K562 (cell line): ENCODE data around the gene NRN1L. TPM values are rescaled to one million over a fixed set of nuclear protein-coding genes. Genes with fewer than 3 reads are reported as not detected.

Experiments used
- FOXP4 ChIP-seq: sonication (generic); formaldehyde crosslinking; IDR thresholded peaks from 2 replicates; pipeline ENCODE4 v1.8.0; 2022; ENCODE audit warnings: mild to moderate bottlenecking, missing genetic modification reagents, borderline replicate concordance
- HSF4 ChIP-seq: fragments of 250-450 bp; sonication (Bioruptor Pico); IDR thresholded peaks from 2 replicates; pipeline ENCODE4 v2.1.2; 2022; ENCODE audit warnings: mild to moderate bottlenecking, moderate library complexity, borderline replicate concordance
- JUND ChIP-seq, 2 experiments: IDR thresholded peaks; 2 replicates in 1 of 2; 3 replicates in 1 of 2; pipeline ENCODE4 v1.6.1; 2011; ENCODE audit warnings: borderline replicate concordance in 2 of 2, low read depth in 2 of 2, low read length in 2 of 2, improper control_type of control experiment in 1 of 2, missing biosample characterization in 1 of 2, missing genetic modification characterization in 1 of 2, missing genetic modification reagents in 1 of 2
- KAT2B ChIP-seq: IDR thresholded peaks from one replicate; pipeline ENCODE4 v1.6.1; 2012; ENCODE audit warnings: low read depth, mild to moderate bottlenecking, control low read depth, inconsistent platforms, low read length, moderate library complexity
- L3MBTL2 ChIP-seq: fragments of 450-650 bp; IDR thresholded peaks from 2 replicates; pipeline ENCODE4 v1.6.1; 2016; ENCODE audit warnings: mild to moderate bottlenecking, moderate library complexity
- MEIS2 ChIP-seq: fragments of 450-650 bp; IDR thresholded peaks from 2 replicates; pipeline ENCODE4 v1.6.1; 2014; ENCODE audit warnings: mild to moderate bottlenecking; ENCODE audit not compliant: partially characterized antibody
- NCOA4 ChIP-seq: fragments of 450-650 bp; IDR thresholded peaks from 2 replicates; pipeline ENCODE4 v1.6.1; 2018; ENCODE audit warnings: mild to moderate bottlenecking; ENCODE audit not compliant: partially characterized antibody
- SMARCE1 ChIP-seq: fragments of 450-650 bp; IDR thresholded peaks from 2 replicates; pipeline ENCODE4 v1.7.1; 2016; ENCODE audit warnings: mild to moderate bottlenecking
- TAF7 ChIP-seq: fragments of 450-650 bp; IDR thresholded peaks from 2 replicates; pipeline ENCODE4 v1.6.1; 2016; ENCODE audit warnings: missing genetic modification characterization, missing compliant biosample characterization
- TAF9B ChIP-seq: fragments of 450-650 bp; IDR thresholded peaks from 2 replicates; pipeline ENCODE4 v1.6.1; 2018; ENCODE audit warnings: mild to moderate bottlenecking; ENCODE audit not compliant: partially characterized antibody
- ZBTB34 ChIP-seq: fragments of 250-450 bp; sonication (Bioruptor Pico); IDR thresholded peaks from 2 replicates; pipeline ENCODE4 v1.8.0; 2021; ENCODE audit warnings: mild to moderate bottlenecking, moderate library complexity
- ZNF707 ChIP-seq: fragments of 250-450 bp; sonication (Bioruptor Pico); conservative IDR thresholded peaks from 2 replicates; pipeline ENCODE4 v1.8.0; 2022; ENCODE audit warnings: inconsistent platforms, mild to moderate bottlenecking, moderate library complexity
- polyA plus RNA-seq, 8 experiments: library from polyadenylated mRNA; depleted of rRNA in 4 of 8; stranded (reverse) in 5 of 8; unstranded in 3 of 8; fragments of >200 nt; fragmentation: Nextera tagmentation in 2 of 8; fragmentation: Illumina TruSeq in 1 of 8; extraction: Ambion mirVana in 2 of 8; extraction: Trizol in 1 of 8; gene quantifications; 2 replicates each; pipeline versions ENCODE4 v1.2.1 to v1.2.3, GENCODE V29; 2011 to 2014; ENCODE audit warnings: inconsistent platforms in 1 of 8, missing spikeins in 1 of 8
- total RNA-seq, 7 experiments: library from RNA; depleted of rRNA in 6 of 7; stranded (reverse); fragments of >200 nt in 6 of 7; fragmentation: Illumina TruSeq in 2 of 7; extraction: Trizol in 2 of 7; gene quantifications; 2 replicates each; pipeline versions ENCODE4 v1.2.1 to v1.2.3, GENCODE V29; 2011 to 2021; ENCODE audit warnings: low replicate concordance in 1 of 7
- TF ChIP-seq, protein P1 (sequence below): fragments of 250-450 bp; sonication (Bioruptor Pico); IDR thresholded peaks from 2 replicates; pipeline ENCODE4 v1.9.0; 2021; ENCODE audit warnings: mild to moderate bottlenecking
- TF ChIP-seq, protein P2 (sequence below): fragments of 450-650 bp; IDR thresholded peaks from 2 replicates; pipeline ENCODE4 v1.6.1; 2016; ENCODE audit warnings: low read depth

The NRN1L gene
- total and polyA plus RNA-seq, 9 of the 15 experiments (the other 6 are each of a cell fraction or from before 2014, with no cell fraction given) = 0.22 to 0.86 (median 0.61) TPM; not detected in 5

GRCh38 chr16:67857547-67858233, 27.0 kb upstream of the NRN1L start (continued):
- no peak for TF ChIP-seq TAF7 (tag)
- TF ChIP-seq HSF4 (CRISPR knock-in tag) = no peak
- peak; percentile 43; the same call in 1 of the 2 replicates for TF ChIP-seq JUND (IDR thresholded peaks at IDR 0.05; ENCODE audit: borderline replicate concordance, low read depth, low read length)
- no peak; the same call in 2 of the 3 replicates for TF ChIP-seq JUND (tag; IDR thresholded peaks at IDR 0.05; ENCODE audit: borderline replicate concordance, low read depth, low read length)
- no peak for TF ChIP-seq KAT2B
- TF ChIP-seq MEIS2 = peak; percentile 16
- peak; percentile 39; the same call in 1 of the 2 replicates for TF ChIP-seq SMARCE1
- TF ChIP-seq FOXP4 (CRISPR knock-in tag) = 0 out of 2 replicates have a peak, but pooled peaks have one; percentile 19
- no peak for TF ChIP-seq ZNF707 (CRISPR knock-in tag)
- TF ChIP-seq L3MBTL2 = no peak
- TF ChIP-seq NCOA4 = no peak
- TF ChIP-seq, protein P1, sequence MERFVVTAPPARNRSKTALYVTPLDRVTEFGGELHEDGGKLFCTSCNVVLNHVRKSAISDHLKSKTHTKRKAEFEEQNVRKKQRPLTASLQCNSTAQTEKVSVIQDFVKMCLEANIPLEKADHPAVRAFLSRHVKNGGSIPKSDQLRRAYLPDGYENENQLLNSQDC (CRISPR knock-in tag) = no peak
- TF ChIP-seq, protein P2, sequence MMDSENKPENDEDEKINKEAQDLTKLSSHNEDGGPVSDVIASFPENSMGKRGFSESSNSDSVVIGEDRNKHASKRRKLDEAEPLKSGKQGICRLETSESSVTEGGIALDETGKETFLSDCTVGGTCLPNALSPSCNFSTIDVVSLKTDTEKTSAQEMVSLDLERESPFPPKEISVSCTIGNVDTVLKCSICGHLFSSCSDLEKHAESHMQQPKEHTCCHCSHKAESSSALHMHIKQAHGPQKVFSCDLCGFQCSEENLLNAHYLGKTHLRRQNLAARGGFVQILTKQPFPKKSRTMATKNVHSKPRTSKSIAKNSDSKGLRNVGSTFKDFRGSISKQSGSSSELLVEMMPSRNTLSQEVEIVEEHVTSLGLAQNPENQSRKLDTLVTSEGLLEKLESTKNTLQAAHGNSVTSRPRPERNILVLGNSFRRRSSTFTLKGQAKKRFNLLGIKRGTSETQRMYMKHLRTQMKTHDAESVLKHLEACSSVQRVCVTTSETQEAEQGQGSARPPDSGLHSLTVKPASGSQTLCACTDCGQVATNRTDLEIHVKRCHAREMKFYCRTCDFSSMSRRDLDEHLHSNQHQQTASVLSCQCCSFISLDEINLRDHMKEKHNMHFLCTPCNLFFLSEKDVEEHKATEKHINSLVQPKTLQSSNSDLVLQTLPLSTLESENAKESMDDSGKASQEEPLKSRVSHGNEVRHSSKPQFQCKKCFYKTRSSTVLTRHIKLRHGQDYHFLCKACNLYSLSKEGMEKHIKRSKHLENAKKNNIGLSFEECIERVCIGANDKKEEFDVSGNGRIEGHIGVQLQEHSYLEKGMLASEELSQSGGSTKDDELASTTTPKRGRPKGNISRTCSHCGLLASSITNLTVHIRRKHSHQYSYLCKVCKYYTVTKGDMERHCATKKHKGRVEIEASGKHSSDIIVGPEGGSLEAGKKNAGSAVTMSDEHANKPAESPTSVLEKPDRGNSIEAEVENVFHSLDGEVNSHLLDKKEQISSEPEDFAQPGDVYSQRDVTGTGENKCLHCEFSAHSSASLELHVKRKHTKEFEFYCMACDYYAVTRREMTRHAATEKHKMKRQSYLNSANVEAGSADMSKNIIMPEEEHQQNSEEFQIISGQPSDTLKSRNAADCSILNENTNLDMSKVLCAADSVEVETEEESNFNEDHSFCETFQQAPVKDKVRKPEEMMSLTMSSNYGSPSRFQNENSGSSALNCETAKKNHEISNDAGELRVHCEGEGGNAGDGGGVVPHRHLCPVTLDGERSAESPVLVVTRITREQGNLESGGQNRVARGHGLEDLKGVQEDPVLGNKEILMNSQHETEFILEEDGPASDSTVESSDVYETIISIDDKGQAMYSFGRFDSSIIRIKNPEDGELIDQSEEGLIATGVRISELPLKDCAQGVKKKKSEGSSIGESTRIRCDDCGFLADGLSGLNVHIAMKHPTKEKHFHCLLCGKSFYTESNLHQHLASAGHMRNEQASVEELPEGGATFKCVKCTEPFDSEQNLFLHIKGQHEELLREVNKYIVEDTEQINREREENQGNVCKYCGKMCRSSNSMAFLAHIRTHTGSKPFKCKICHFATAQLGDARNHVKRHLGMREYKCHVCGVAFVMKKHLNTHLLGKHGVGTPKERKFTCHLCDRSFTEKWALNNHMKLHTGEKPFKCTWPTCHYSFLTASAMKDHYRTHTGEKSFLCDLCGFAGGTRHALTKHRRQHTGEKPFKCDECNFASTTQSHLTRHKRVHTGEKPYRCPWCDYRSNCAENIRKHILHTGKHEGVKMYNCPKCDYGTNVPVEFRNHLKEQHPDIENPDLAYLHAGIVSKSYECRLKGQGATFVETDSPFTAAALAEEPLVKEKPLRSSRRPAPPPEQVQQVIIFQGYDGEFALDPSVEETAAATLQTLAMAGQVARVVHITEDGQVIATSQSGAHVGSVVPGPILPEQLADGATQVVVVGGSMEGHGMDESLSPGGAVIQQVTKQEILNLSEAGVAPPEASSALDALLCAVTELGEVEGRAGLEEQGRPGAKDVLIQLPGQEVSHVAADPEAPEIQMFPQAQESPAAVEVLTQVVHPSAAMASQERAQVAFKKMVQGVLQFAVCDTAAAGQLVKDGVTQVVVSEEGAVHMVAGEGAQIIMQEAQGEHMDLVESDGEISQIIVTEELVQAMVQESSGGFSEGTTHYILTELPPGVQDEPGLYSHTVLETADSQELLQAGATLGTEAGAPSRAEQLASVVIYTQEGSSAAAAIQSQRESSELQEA = no peak
- TF ChIP-seq TAF9B = no peak
- TF ChIP-seq ZBTB34 (CRISPR knock-in tag) = no peak
